Measurements from ENCODE around the gene PGS1. TPM values are rescaled to one million over a fixed set of nuclear protein-coding genes. Genes with fewer than 3 reads are reported as not detected.

PGS1 gene
- total RNA-seq, 1 donor from 2014 or later = 25.8 TPM

DNA sequence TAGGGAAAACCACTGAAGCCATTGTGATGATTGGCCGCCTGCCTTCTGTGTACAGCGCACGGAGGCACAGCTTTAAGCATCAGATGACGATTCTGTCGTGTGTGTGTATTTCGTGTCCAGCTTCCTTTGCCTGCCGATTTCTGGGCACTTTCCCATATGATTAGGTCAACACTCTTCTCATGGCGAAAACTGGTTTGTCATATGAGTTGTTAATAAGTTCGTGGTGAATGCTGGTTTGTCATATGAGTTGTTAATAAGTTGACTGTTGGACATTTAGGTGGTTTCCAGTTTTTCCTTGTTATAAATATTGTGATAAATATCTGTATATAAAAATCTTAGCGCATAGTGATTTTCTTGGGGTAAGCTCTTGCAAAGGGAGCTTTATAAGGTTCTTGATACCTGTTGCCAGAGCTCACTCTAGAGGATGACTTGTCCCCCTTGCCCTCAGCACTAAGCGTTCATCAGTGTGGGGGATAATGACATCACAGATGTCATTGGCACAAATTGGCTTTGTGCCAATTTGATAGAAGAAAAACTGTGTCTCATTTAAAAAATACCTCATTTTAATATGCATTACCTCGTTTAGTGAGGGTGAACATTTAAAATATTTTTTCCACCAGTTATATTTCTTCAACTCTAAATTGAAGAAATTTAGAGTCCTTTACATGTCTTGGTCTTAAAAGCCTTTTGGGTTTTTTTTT lies 40.0 kb downstream of the PGS1 start:
- Histone ChIP-seq H3K4me3 (ENCODE audit: low read depth, low read length) (no peak overlapping the region), H3K36me3 (ENCODE audit: control insufficient read depth, insufficient read depth, low read length) (peaks cover 11% of the 10 kb centered on the region), H3K27me3 (ENCODE audit: control insufficient read depth, insufficient read depth, low read length) (no peaks in the 10 kb centered on the region)
- FAIRE-seq = no peak
- DNase-seq (ENCODE audit: low read depth) = no peak
- TF ChIP-seq, protein P1, sequence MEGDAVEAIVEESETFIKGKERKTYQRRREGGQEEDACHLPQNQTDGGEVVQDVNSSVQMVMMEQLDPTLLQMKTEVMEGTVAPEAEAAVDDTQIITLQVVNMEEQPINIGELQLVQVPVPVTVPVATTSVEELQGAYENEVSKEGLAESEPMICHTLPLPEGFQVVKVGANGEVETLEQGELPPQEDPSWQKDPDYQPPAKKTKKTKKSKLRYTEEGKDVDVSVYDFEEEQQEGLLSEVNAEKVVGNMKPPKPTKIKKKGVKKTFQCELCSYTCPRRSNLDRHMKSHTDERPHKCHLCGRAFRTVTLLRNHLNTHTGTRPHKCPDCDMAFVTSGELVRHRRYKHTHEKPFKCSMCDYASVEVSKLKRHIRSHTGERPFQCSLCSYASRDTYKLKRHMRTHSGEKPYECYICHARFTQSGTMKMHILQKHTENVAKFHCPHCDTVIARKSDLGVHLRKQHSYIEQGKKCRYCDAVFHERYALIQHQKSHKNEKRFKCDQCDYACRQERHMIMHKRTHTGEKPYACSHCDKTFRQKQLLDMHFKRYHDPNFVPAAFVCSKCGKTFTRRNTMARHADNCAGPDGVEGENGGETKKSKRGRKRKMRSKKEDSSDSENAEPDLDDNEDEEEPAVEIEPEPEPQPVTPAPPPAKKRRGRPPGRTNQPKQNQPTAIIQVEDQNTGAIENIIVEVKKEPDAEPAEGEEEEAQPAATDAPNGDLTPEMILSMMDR (IDR thresholded peaks at IDR 0.05; ENCODE audit: insufficient read depth, low read length, severe bottlenecking) = no peak

DNA sequence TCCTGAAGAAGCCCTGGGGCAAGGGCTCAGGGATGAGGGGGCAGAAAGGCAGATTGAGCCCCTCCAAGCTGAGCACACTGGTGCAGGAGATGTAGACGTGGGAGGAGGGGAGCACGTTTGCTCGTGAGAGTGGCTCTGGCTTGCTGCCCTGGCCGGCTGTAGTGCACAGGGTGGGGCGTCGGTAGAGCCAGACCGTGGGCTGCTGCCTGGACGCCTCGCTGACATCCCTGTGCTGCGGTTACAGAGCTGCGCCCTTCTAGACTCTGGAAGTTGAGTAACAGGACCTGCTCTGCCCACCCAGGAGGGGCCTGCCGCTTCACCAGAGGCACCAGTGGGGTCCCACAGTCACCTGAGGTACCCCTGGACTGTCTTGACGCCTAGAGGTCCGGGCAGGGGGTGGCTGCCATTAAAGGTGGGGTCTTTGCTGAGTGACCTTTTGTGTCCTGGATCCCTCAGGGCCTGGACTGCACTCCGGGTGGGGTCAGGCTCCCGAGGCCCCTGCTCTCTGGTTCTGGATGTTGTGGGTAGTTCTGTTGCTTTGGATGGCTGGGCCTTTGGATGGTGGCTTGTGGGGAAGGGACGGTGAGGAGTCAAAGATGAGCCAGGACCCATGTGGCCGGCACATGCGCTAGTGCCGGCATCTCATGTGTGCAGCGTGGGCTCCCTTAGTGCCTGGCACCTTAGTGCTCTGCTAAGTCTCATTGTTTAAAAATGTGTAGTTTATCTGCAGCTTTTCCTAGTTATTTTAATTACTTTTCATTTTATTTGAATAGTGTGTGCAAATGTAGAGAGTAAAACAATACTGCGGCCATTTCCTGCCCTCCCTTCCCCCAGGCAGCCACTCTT lies 41.7 kb downstream of the PGS1 start:
- no peak for DNase-seq (ENCODE audit: low read depth)
- Histone ChIP-seq H3K4me3 (ENCODE audit: low read depth, low read length) (no peak overlapping the region), H3K36me3 (ENCODE audit: control insufficient read depth, insufficient read depth, low read length) (peaks cover 22% of the 10 kb centered on the region), H3K27me3 (ENCODE audit: control insufficient read depth, insufficient read depth, low read length) (no peaks in the 10 kb centered on the region)
- TF ChIP-seq, protein P1 (IDR thresholded peaks at IDR 0.05; ENCODE audit: insufficient read depth, low read length, severe bottlenecking) = no peak
- no peak for FAIRE-seq

DNA sequence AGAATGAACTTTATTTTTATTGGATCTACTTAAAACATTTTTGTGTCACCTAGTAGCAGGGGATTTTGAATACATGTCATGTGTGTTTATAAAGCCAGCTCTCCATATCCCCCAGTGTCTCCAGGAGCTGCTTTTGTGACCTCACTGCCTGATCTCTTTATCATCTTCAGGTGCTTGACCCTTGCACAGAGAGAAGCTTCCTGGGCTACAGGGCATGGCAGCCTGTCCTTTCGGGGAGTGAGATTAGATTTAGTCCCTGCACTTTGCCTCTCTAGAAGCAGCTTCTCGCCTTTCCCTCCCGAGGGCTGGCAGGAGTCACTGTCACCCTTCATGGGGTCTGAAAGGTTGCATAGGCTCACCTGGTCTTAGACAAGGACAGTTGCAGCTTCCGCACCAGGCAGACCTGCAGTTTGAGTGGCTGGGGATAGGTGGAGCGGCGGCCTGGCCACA lies 42.7 kb downstream of the PGS1 start:
- Histone ChIP-seq H3K36me3 (ENCODE audit: control insufficient read depth, insufficient read depth, low read length) (peaks cover 22% of the 10 kb centered on the region), H3K4me3 (ENCODE audit: low read depth, low read length) (no peak overlapping the region), H3K27me3 (ENCODE audit: control insufficient read depth, insufficient read depth, low read length) (no peaks in the 10 kb centered on the region)
- FAIRE-seq (no peak), DNase-seq (ENCODE audit: low read depth) (no peak)
- TF ChIP-seq, protein P1 (IDR thresholded peaks at IDR 0.05; ENCODE audit: insufficient read depth, low read length, severe bottlenecking) = no peak

DNA sequence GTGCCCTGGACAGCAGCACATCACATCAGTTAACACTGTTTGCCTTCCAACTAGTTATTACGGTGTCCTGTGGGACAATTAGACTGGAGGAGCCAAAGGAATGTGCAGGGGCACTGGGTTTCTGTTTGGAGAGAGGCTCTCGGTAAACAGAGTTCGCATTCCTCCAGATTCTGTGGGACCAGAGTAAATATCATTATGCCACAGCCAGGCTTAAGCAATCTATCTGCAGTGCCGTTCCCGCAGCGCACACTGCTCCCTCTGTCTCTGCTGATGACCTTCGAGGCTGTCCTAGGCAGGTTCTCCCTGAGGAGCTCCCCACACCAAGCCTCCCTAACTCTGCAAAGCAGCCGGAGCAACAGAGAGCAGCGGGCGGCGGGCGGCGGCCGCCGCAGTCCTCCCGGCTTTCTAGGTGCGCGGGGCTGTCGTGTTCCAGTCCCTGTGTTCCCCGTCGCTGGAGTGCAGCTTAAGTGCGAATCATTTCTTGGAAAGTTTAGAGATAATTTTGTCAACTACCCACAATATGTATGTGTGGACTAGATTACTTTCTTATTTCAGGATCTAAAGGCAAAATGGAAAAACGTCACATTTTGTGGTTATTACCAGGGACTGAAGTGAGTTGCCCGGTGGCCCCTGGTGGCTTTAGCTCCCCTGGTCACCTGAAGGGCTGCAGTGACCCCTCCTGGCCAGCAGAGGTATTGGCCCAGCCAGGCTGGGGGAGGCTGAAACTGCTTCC lies 43.3 kb downstream of the PGS1 start:
- H3K4me3 ChIP-seq (ENCODE audit: low read depth, low read length) = no peak overlapping the region
- peaks cover 22% of the 10 kb centered on the region for H3K36me3 ChIP-seq (ENCODE audit: control insufficient read depth, insufficient read depth, low read length)
- TF ChIP-seq, protein P1 (IDR thresholded peaks at IDR 0.05; ENCODE audit: insufficient read depth, low read length, severe bottlenecking) = peak; percentile 96
- FAIRE-seq (no peak), DNase-seq (ENCODE audit: low read depth) (peak; percentile 46)
- no peaks in the 10 kb centered on the region for H3K27me3 ChIP-seq (ENCODE audit: control insufficient read depth, insufficient read depth, low read length)

DNA sequence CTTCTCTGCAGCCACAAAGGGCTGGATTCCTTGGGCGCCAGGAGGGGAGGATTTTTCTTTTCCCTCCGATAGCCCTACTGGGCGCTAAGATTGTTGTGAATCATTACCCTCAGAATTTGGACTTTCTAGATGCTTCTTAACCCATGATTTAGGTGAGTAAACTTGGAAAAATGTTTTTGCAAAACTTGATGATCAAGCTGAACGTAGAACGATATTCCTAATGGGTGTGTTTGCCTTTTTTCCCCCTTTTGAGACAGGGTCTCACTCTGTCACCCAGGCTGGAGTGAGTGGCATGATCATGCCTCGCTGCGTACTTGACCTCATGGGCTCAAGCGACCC lies 43.8 kb downstream of the PGS1 start:
- no peak for DNase-seq (ENCODE audit: low read depth)
- no peak overlapping the region for H3K4me3 ChIP-seq (ENCODE audit: low read depth, low read length)
- TF ChIP-seq, protein P1 (IDR thresholded peaks at IDR 0.05; ENCODE audit: insufficient read depth, low read length, severe bottlenecking) = no peak
- peaks cover 22% of the 10 kb centered on the region for H3K36me3 ChIP-seq (ENCODE audit: control insufficient read depth, insufficient read depth, low read length)
- no peak for FAIRE-seq
- H3K27me3 ChIP-seq (ENCODE audit: control insufficient read depth, insufficient read depth, low read length) = no peaks in the 10 kb centered on the region
